NCI-H1417 (cell line): ENCODE data around the gene NDUFS6.
"Not testable (repeated sequence)": the region's sequence is repeated elsewhere in the genome, so short reads cannot be mapped to it uniquely, and the experiment has no call there.

Source experiments
- DNase-seq, 3 experiments: peaks; one replicate each; lab custom pipeline; 2025; lab: John Stamatoyannopoulos, UW

The NDUFS6 gene

GRCh38 chr5:1797103-1797800 lies 4.0 kb upstream of the NDUFS6 start:
- DNase-seq = no peak

DNA sequence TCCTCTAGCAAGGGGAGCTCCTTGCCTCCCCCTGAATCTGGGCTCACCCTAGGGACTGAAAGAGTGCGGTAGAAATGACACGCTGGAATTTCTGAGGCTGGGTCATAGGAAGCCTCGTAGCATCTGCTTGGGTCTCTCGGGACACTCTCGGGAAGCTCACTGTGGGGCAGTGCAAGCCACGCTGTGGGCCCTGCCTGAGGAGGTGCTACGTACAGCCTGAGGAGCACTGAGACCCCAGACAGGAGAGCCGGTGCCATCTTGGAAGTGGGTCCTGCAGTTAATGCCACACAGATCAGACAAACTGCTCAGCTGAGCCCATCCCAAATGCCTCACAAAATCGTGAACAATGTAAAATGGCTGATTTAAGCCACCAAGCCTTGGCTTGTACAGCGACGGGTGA lies 3.4 kb upstream of the NDUFS6 start:
- DNase-seq = no peak

GRCh38 chr5:1798589-1798988 lies 2.6 kb upstream of the NDUFS6 start:
- DNase-seq = not testable (repeated sequence)

DNA sequence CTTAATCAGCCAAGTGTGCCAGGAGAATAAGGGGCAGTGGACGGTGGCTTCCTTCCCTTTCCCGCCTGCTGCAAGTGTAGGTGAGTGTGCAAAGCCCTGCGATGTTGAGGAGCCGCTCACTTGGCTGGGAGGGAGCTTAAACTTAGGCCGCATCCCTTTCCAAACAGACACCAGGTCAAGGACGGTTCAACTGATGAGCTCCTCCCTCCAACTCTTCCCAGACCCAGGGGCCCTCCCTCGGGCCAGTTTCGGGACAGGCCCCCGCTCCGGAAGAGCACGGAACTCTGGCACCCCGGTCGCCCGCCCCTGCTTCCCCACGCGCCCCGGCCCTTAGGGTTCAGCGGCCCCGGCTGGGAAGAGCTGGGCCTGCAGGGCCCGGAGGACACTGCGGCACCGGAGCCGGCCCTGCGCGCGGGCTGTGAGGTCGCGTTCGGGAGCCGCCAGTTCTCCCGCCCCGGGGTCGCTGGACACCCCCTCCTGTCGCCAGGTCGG lies 2.1 kb upstream of the NDUFS6 start:
- DNase-seq = peak in 1 of 3 experiments; percentile 56

DNA sequence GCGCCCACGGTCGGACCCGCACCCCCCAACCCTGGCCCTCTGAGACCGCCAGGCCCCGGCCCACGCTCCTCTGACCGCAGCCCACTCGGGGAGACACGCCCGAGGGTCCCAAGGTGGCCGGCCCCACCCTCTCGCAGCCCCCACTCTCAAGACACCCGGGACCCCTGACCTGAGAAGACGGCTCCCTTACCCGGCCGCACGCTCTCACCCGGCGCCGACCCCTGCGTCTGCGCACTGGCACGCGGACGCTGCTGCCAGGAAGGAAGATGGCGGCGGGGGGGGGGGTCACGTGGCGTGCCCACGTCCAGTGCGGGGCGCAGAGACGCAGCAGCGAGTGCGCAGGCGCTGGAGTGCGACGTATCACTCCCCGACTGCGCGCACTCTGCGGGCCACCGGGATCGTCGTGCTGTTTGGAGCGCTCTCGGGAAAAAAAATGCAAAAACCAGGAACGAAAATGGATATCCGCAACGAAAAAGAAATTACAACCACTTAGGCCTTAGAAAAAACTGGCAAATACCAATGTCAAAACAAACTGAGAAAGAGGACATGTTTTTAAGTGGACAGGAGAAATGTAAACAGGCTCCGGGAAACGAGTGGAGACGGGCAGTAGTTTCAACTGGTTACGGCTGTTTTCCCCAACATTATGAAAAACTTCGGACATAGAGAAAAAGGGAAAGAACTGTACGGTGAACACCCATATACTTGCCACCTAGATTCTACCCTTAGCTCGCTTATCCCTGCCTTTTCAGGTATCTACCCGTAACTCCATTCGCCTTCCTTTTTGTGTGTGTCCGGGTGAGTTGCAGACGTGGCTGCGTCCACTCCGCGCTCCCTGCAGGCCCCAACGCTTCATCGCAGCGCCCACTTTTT lies 1.4 kb upstream of the NDUFS6 start, which contains the start of gene MRPL36:
Gene MRPL36, minus strand, starts transcription at position 236 of the 870 bp plus-strand sequence. CDS start 902 bp downstream, outside the sequence.
- peak; percentile 93 to 97 (median 97) for DNase-seq

GRCh38 chr5:1800472-1801221 lies 560 bp upstream of the NDUFS6 start:
- DNase-seq = peak; percentile 74 to 93 (median 91)

DNA sequence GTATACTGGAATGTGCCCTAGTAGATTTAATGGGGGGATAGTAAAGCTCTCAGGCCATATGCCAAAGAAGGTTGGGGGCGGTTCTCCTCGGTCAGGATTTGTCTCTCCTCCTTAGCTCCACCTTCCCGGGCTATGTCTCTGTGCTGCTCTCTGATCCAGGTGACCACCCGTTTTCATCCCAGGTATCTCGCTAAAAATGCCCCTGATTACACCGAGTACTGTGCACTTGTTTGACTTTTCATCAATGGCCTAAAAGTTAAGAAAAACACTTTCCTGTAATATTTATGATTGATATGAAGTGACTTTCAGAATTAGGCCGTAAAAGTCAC lies 724 bp downstream of the NDUFS6 start:
- DNase-seq = peak in 1 of 3 experiments; percentile 65

DNA sequence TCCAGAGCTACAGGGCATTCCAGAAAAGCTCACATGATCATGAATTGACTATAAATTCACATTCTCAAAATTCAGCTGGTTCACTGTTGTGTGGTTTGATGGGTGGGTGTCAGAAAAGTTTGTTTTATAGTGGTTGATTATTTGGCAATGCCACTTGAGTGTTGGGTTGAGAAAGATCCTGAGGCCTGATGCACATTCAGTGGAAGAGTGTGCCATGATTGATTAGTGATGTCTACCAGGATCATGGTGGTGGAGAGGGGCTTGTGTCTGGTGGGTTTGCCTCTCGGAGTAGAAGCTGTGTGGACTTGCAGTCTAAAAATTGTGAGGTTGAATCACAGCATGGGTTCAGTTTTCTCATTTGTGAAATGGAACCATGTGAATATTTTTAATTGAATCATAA lies 2.0 kb downstream of the NDUFS6 start:
- no peak for DNase-seq

DNA sequence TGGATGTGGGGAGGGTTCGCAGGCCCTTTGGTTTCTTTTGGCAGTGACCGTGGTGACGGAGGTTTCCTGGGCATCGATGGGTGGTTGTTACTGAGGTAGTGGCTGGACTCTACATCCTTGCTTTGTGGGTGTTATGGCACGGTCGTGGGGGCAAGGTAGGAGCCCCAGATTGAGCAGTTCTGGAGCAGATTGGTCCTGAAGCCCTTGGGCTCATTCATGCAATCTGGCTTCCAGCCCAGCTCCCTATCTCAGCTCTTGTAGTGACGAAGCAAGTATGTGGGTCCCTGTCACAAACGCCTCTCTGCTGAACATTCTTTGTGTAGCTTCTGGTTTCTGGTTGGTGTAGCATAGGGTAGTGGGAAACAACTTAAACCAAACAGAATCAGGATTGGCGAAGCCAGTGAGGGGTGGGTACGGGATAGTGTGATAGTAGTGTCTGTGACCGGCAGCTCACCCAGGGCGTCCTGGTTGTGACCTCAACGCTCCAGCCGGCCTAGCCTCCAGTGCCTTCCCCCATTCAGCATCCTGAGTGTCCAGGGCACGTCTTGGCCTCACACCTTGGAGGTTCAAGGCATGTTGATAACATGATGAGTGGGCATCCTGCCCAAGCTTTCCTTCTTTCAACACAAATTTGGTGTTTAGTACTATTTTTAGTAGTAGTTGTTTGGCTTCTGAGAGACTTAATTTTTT lies 2.9 kb downstream of the NDUFS6 start:
- DNase-seq = no peak

DNA sequence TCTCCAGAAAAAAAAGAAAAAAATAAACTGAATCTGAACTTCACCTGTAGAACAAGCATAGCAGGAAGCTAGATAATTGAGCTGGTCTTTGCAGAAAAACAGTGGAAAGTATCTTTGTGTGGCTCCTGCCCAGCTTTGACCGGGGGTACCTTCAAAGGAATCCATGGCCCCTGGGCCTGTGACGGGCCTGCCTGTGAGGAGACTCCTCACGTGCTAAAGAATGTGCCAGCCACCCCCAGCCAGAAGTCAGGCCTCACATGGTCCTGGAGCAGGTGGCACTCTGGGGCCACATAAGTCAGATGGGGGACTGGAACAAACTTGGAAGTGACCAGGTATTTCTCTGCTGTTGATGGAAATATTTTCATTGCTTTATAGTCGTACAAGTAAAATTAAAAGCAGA lies 4.1 kb downstream of the NDUFS6 start:
- DNase-seq = no peak

GRCh38 chr5:1805736-1806135 lies 4.5 kb downstream of the NDUFS6 start:
- DNase-seq = no peak

DNA sequence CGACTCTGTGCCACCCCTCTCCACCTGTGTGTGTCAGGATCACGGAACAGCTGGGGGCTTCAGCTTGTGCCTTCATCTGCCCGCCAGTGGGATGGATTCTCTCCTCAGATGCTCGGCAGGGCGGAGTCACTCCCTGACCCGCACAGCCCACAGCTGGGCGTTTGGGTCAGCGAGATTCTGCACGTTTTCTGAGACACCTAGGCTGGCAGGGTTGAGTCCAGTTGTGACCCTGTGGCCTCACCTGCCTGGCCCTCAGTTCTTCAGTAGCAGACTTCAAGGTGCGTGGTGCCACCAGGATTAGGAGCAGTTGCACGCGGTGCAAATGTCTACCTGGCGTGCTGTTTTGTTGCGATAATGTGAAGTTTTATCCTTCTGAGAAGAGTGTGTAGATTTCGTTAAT lies 5.0 kb downstream of the NDUFS6 start:
- no peak for DNase-seq

GRCh38 chr5:1806974-1807373 lies 5.8 kb downstream of the NDUFS6 start:
- DNase-seq = no peak

- DNase-seq = no peak
These were observed 6.4 kb downstream of the NDUFS6 start for GRCh38 chr5:1807451-1808185.

GRCh38 chr5:1808439-1808838 lies 7.2 kb downstream of the NDUFS6 start:
- DNase-seq = no peak

- no peak for DNase-seq
These were observed 8.3 kb downstream of the NDUFS6 start for GRCh38 chr5:1809416-1810035.

- no peak for DNase-seq
These were observed 9.4 kb downstream of the NDUFS6 start for GRCh38 chr5:1810581-1811101.

- DNase-seq = no peak
These were observed 13.2 kb downstream of the NDUFS6 start for GRCh38 chr5:1814183-1815020.

DNA sequence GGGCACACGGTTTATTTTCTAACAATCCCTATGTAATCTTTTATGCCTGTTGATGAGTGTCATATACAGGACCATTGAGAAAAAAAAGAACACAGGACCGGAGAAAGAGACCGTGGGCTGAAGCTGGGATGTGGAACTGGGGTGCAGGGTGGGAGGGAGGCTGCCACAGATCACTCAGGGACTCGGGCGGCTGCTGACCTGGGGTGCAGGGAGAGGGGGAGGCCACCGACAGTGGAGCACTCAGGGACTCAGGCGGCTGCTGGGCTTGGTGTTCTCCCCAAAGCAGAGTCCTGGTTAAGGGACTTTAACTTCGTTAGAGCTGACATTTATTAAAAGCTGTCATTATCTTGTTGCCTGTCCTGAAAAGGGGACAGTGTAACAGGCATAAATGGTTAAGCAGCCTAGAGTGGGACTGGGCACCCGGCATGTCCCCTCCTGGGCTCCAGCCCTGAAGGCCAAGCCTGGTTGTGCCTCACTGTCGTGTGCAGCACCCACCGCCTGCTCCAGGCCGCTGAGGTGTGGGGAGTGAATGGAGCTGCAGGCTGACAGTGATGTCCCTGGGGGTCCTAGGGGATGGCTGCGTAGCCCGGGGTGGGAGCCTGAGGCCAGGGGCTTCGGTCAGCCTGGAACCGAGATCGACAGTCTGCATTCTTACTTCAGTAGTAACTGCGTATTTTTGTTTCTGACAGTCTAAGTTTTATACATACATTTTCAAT lies 14.0 kb downstream of the NDUFS6 start:
- DNase-seq = no peak
